Kidney tubule cell (primary cell): Measurements from ENCODE around the gene APBB1IP.
"Not testable (repeated sequence)": the region's sequence is repeated elsewhere in the genome, so short reads cannot be mapped to it uniquely, and the experiment has no call there.

Source experiments
- DNase-seq: peaks from one replicate; pipeline ENCODE4 v3.0.0-alpha.2; 2018; ENCODE audit warnings: low spot score

APBB1IP gene

GRCh38 chr10:26477501-26477900, 39.4 kb downstream of the APBB1IP start:
- DNase-seq: no peak

- no peak for DNase-seq
These were observed 39.9 kb downstream of the APBB1IP start for GRCh38 chr10:26478061-26478460.

GRCh38 chr10:26479766-26480492, 41.8 kb downstream of the APBB1IP start:
- no peak for DNase-seq

- DNase-seq: no peak
These were observed 43.2 kb downstream of the APBB1IP start for GRCh38 chr10:26481315-26481692.

- DNase-seq: no peak
These were observed 43.9 kb downstream of the APBB1IP start for GRCh38 chr10:26481914-26482550.

GRCh38 chr10:26483554-26483953, 45.4 kb downstream of the APBB1IP start:
- peak; percentile 47 for DNase-seq

- peak; percentile 88 for DNase-seq
These were observed 47.2 kb downstream of the APBB1IP start for GRCh38 chr10:26485150-26485941.

GRCh38 chr10:26486304-26486703, 48.2 kb downstream of the APBB1IP start:
- peak; percentile 97 for DNase-seq

GRCh38 chr10:26486990-26487850, 49.1 kb downstream of the APBB1IP start:
- peak; percentile 98 for DNase-seq

- DNase-seq: peak; percentile 89
These were observed 50.2 kb downstream of the APBB1IP start for GRCh38 chr10:26488344-26488743.

GRCh38 chr10:26489081-26489480, 50.9 kb downstream of the APBB1IP start:
- DNase-seq: no peak

- not testable (repeated sequence) for DNase-seq
These were observed 52.2 kb downstream of the APBB1IP start for GRCh38 chr10:26490367-26490766.

GRCh38 chr10:26491276-26491675, 53.1 kb downstream of the APBB1IP start:
- DNase-seq: no peak

- DNase-seq: no peak
These were observed 53.8 kb downstream of the APBB1IP start for GRCh38 chr10:26491934-26492333.

- not testable (repeated sequence) for DNase-seq
These were observed 54.6 kb downstream of the APBB1IP start for GRCh38 chr10:26492725-26493124.

- DNase-seq: peak; percentile 75
These were observed 55.9 kb downstream of the APBB1IP start for GRCh38 chr10:26494018-26494417.

- DNase-seq: no peak
These were observed 61.3 kb downstream of the APBB1IP start for GRCh38 chr10:26499426-26499825.

GRCh38 chr10:26502986-26503385, 64.8 kb downstream of the APBB1IP start:
- no peak for DNase-seq

- DNase-seq: no peak
These were observed 65.8 kb downstream of the APBB1IP start for GRCh38 chr10:26503911-26504310.

GRCh38 chr10:26504429-26504828, 66.3 kb downstream of the APBB1IP start:
- not testable (repeated sequence) for DNase-seq

- no peak for DNase-seq
These were observed 67.3 kb downstream of the APBB1IP start for GRCh38 chr10:26505491-26505890.

GRCh38 chr10:26506736-26507135, 68.6 kb downstream of the APBB1IP start:
- no peak for DNase-seq
